HCT116 (cell line): ENCODE measurements around the gene CCR2. TPM values are rescaled to one million over a fixed set of nuclear protein-coding genes. Genes with fewer than 3 reads are reported as not detected.

Source experiments
- ATAC-seq: fragments of 200-7000 bp; cut with Tn5 transposase; 2 replicates; pipeline ENCODE4 v1.9.1; 2020; ENCODE audit warnings: mild to moderate bottlenecking, moderate library complexity
- BruUV-seq: library from RNA; stranded (reverse); fragments of 400-500 nt; replicated peaks from 2 replicates; lab custom pipeline; 2021; lab: Mats Ljungman, UMichigan
- CTCF ChIA-PET: fragments of 300-600 bp; sonication (Branson Sonifier 250); formaldehyde crosslinking; loops from one replicate; lab custom pipeline; 2021; ENCODE audit warnings: antibody characterized with exemption; lab: Charles Lee
- POLR2A ChIA-PET: fragments of 300-600, 350-600 bp; sonication (Branson Sonifier 250); formaldehyde crosslinking; loops from one replicate; lab custom pipeline; 2021; ENCODE audit warnings: antibody characterized with exemption; lab: Charles Lee
- RAD21 ChIA-PET, 2 experiments: fragments of 300-600 bp; sonication (Branson Sonifier 250); formaldehyde crosslinking; loops; one replicate each; lab custom pipeline; 2023; ENCODE audit warnings: low total read pairs in 2 of 2; ENCODE audit not compliant: uncharacterized antibody in 2 of 2, unreplicated experiment in 2 of 2, low non-redundant PET in 1 of 2; lab: Charles Lee
- DNase-seq: peaks from one replicate; pipeline ENCODE4 v3.0.0-alpha.2; 2010; ENCODE audit warnings: low read depth, low spot score
- H2AFZ ChIP-seq: fragments of 200-600 bp; shearing (Covaris generic), sonication (generic); 2 replicates; pipeline ENCODE4 v1.6.1; 2017; ENCODE audit warnings: low read depth, mixed run types, mixed read lengths, antibody characterized with exemption, low read length; ENCODE audit not compliant: poor library complexity, severe bottlenecking
- H3K27ac ChIP-seq: 2 replicates; pipeline ENCODE4 v1.5.1; 2012; ENCODE audit warnings: low read depth, low read length
- H3K27me3 ChIP-seq: fragments of 200-600 bp; sonication (generic); 2 replicates; pipeline ENCODE4 v1.6.1; 2016; ENCODE audit warnings: mixed run types, low read length, mixed read lengths; ENCODE audit not compliant: insufficient read depth
- H3K36me3 ChIP-seq, 2 experiments: fragments of 200-500 bp in 1 of 2; fragments of 200-600 bp in 1 of 2; sonication (Bioruptor generic) in 1 of 2; sonication (generic) in 1 of 2; 2 replicates each; pipeline versions ENCODE4 v1.5.1 to v1.6.1; 2014 to 2016; ENCODE audit warnings: low read length in 2 of 2, inconsistent platforms in 1 of 2, mixed read lengths in 1 of 2, mixed run types in 1 of 2; ENCODE audit not compliant: insufficient read depth in 2 of 2, control insufficient read depth in 1 of 2
- H3K4me1 ChIP-seq, 2 experiments: fragments of 200-600 bp in 1 of 2; sonication (generic) in 1 of 2; 2 replicates each; pipeline versions ENCODE4 v1.5.1 to v1.6.1; 2012 to 2017; ENCODE audit warnings: low read length in 2 of 2, inconsistent platforms in 1 of 2, mild to moderate bottlenecking in 1 of 2, mixed read lengths in 1 of 2, mixed run types in 1 of 2, moderate library complexity in 1 of 2; ENCODE audit not compliant: insufficient read depth in 2 of 2, control insufficient read depth in 1 of 2
- H3K4me2 ChIP-seq: fragments of 200-600 bp; sonication (generic); 2 replicates; pipeline ENCODE4 v1.6.1; 2017; ENCODE audit warnings: mixed run types, low read length, mixed read lengths
- H3K4me3 ChIP-seq, 2 experiments: fragments of 200-600 bp in 1 of 2; sonication (generic) in 1 of 2; replicated peaks in 1 of 2; 2 replicates each; pipeline ENCODE4 v1.5.1; 2011 to 2016; ENCODE audit warnings: low read length in 2 of 2, control low read depth in 1 of 2, low read depth in 1 of 2, mild to moderate bottlenecking in 1 of 2, mixed read lengths in 1 of 2, mixed run types in 1 of 2
- H3K79me2 ChIP-seq: fragments of 200-600 bp; sonication (generic); 2 replicates; pipeline ENCODE4 v1.6.1; 2017; ENCODE audit warnings: mild to moderate bottlenecking, mixed run types, low read length, moderate library complexity, mixed read lengths; ENCODE audit not compliant: insufficient read depth
- H3K9ac ChIP-seq: fragments of 200-600 bp; sonication (generic); 2 replicates; pipeline ENCODE4 v1.6.1; 2016; ENCODE audit warnings: low read length, mixed read lengths
- H3K9me2 ChIP-seq: fragments of 200-600 bp; sonication (generic), shearing (Covaris generic); 2 replicates; pipeline ENCODE4 v1.6.1; 2017; ENCODE audit warnings: mixed run types, mild to moderate bottlenecking, moderate library complexity; ENCODE audit not compliant: insufficient read depth
- H3K9me3 ChIP-seq, 2 experiments: fragments of 200-500 bp in 1 of 2; fragments of 200-600 bp in 1 of 2; sonication (Bioruptor generic) in 1 of 2; sonication (generic) in 1 of 2; 2 replicates each; pipeline ENCODE4 v1.6.1; 2014 to 2017; ENCODE audit warnings: low read length in 2 of 2, mixed read lengths in 2 of 2, inconsistent platforms in 1 of 2, low read depth in 1 of 2, mild to moderate bottlenecking in 1 of 2, mixed run types in 1 of 2, moderate library complexity in 1 of 2; ENCODE audit not compliant: control insufficient read depth in 1 of 2, insufficient read depth in 1 of 2
- H4K20me1 ChIP-seq: fragments of 200-600 bp; sonication (generic), shearing (Covaris generic); 2 replicates; pipeline ENCODE4 v1.6.1; 2017; ENCODE audit warnings: mixed run types, mild to moderate bottlenecking, moderate library complexity; ENCODE audit not compliant: insufficient read depth
- CBX3 ChIP-seq: IDR thresholded peaks from 2 replicates; pipeline ENCODE4 v1.6.1; 2012; ENCODE audit warnings: low read depth
- EGR1 ChIP-seq: IDR thresholded peaks from 2 replicates; pipeline ENCODE4 v1.6.1; 2012; ENCODE audit warnings: low read depth
- EZH2 ChIP-seq: fragments of 200-600 bp; sonication (generic); IDR thresholded peaks from 2 replicates; pipeline ENCODE4 v1.6.1; 2017; ENCODE audit warnings: antibody characterized with exemption, mixed run types
- EZH2phosphoT487 ChIP-seq: fragments of 200-600 bp; IDR thresholded peaks from 2 replicates; pipeline ENCODE4 v1.6.1; 2018; ENCODE audit warnings: antibody characterized with exemption, borderline replicate concordance
- FOSL1 ChIP-seq: IDR thresholded peaks from 2 replicates; pipeline ENCODE4 v1.6.1; 2012; ENCODE audit warnings: low read depth
- POLR2A ChIP-seq: IDR thresholded peaks from 2 replicates; pipeline ENCODE4 v1.7.0; 2011; ENCODE audit warnings: borderline replicate concordance; ENCODE audit not compliant: insufficient read depth, insufficient read length; ENCODE audit errors: extremely low read depth
- POLR2AphosphoS5 ChIP-seq: IDR thresholded peaks from 2 replicates; pipeline ENCODE4 v1.6.1; 2011; ENCODE audit warnings: mild to moderate bottlenecking, low read depth, low read length, moderate library complexity
- RAD21 ChIP-seq: IDR thresholded peaks from 2 replicates; pipeline ENCODE4 v1.6.1; 2012; ENCODE audit warnings: low read depth, mild to moderate bottlenecking
- SIN3A ChIP-seq: IDR thresholded peaks from 2 replicates; pipeline ENCODE4 v1.6.1; 2012; ENCODE audit warnings: low read depth
- SP1 ChIP-seq: IDR thresholded peaks from 2 replicates; pipeline ENCODE4 v1.6.1; 2012; ENCODE audit warnings: low read depth
- SRF ChIP-seq: IDR thresholded peaks from 2 replicates; pipeline ENCODE4 v1.6.1; 2012; ENCODE audit warnings: low read depth
- TCF7L2 ChIP-seq: IDR thresholded peaks from 2 replicates; pipeline ENCODE4 v1.7.0; 2011; ENCODE audit warnings: borderline replicate concordance, inconsistent platforms; ENCODE audit not compliant: insufficient read depth, insufficient read length; ENCODE audit errors: extremely low read depth
- ZFX ChIP-seq: fragments of 450-650 bp; IDR thresholded peaks from 2 replicates; pipeline ENCODE4 v1.6.1; 2017
- ZNF274 ChIP-seq: fragments of 200-500 bp; sonication (Bioruptor generic); IDR thresholded peaks from 2 replicates; pipeline ENCODE4 v1.6.1; 2014; ENCODE audit warnings: mild to moderate bottlenecking, low read depth, low read length, inconsistent platforms
- intact Hi-C: fragments of 100-400 bp; cut with micrococcal nuclease; formaldehyde crosslinking; loops from 2 replicates; pipeline ENCODE4 v1.10.0; 2022
- total RNA-seq: library from RNA; stranded (reverse); gene quantifications from one replicate; pipeline ENCODE4 v1.2.1, GENCODE V29; 2021; ENCODE audit not compliant: unreplicated experiment
- TF ChIP-seq, protein P1 (sequence below), 3 experiments: fragments of 200-600 bp in 1 of 3; sonication (generic) in 1 of 3; IDR thresholded peaks in 2 of 3; conservative IDR thresholded peaks in 1 of 3; 2 replicates each; pipeline ENCODE4 v1.5.1; 2012 to 2017; ENCODE audit warnings: low read depth in 2 of 3, low read length in 2 of 3, antibody characterized with exemption in 1 of 3, borderline replicate concordance in 1 of 3, control low read depth in 1 of 3, mild to moderate bottlenecking in 1 of 3, mixed read lengths in 1 of 3, mixed run types in 1 of 3, moderate library complexity in 1 of 3; ENCODE audit not compliant: insufficient read depth in 1 of 3
- TF ChIP-seq, protein P2 (sequence below): IDR thresholded peaks from 2 replicates; pipeline ENCODE4 v1.6.1; 2012
- TF ChIP-seq, protein P3 (sequence below): IDR thresholded peaks from 2 replicates; pipeline ENCODE4 v1.6.1; 2012; ENCODE audit warnings: low read depth

The CCR2 gene
- total RNA-seq, 1 experiment from 2014 or later = not detected

DNA sequence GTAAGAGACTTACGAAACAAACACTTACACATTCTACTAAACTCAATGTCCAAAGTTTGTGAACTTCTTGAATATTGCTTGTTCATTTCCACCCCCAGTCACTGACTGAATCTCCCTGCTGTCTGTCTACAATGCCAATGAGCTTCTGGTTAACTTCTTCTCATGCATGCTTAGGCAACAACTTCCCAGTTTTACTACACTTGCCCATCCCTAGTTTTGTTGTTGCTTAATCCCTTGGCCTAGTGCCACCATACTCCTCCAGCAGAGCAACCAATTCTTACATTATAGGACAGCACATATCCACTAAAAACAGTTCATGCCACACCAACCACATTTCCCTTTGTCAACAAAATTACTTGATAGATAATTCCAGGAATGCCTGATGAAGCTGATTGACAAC lies 40.9 kb upstream of the CCR2 start:
- TF ChIP-seq RAD21 (no peak), FOSL1 (no peak), EGR1 (no peak), SRF (no peak), SP1 (no peak), EZH2 (no peak)
- DNase-seq = no peak
- Histone ChIP-seq H3K27ac (no peak overlapping the region), H2AFZ (no peak overlapping the region), H3K4me1 (no peaks in the 10 kb centered on the region), H3K4me3 (no peak overlapping the region), H3K9ac (no peak overlapping the region), H4K20me1 (no peaks in the 10 kb centered on the region), H3K9me2 (no peaks in the 10 kb centered on the region), H3K4me2 (no peak overlapping the region), H3K79me2 (no peaks in the 10 kb centered on the region), H3K36me3 (no peaks in the 10 kb centered on the region), H3K9me3 (no peaks in the 10 kb centered on the region), H3K27me3 (no peaks in the 10 kb centered on the region)
- POLR2A ChIA-PET = no interaction called here
- intact Hi-C loops = no loop called here
- CTCF ChIA-PET = no interaction called here
- no peak for ATAC-seq
- RAD21 ChIA-PET = no interaction called here
- BruUV-seq = no TSS peak

DNA sequence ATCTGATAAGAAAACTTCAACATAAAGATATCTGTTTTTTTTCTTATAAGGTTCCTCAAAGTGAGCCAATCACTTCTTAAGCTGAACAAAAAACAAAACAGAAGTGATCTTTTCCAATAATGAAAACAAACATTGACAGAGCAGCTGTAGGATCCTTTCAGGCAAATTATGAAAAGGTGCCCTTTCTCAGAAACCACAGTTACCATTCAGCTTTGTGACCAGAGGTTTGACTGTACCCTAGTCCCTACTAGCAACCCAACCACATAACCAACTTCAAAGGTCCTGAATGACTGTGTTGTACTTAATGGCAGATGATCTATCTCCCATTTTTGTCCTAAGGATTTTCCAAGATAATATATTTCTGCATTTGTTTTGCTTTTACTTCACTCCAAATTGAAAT lies 39.4 kb upstream of the CCR2 start:
- POLR2A ChIA-PET = no interaction called here
- TF ChIP-seq CBX3 (no peak), EZH2phosphoT487 (no peak), ZNF274 (no peak), RAD21 (no peak), ZFX (no peak), FOSL1 (no peak), POLR2A (no peak), SRF (no peak), TCF7L2 (no peak), EZH2 (no peak), POLR2AphosphoS5 (no peak), SIN3A (no peak)
- TF ChIP-seq, protein P1, sequence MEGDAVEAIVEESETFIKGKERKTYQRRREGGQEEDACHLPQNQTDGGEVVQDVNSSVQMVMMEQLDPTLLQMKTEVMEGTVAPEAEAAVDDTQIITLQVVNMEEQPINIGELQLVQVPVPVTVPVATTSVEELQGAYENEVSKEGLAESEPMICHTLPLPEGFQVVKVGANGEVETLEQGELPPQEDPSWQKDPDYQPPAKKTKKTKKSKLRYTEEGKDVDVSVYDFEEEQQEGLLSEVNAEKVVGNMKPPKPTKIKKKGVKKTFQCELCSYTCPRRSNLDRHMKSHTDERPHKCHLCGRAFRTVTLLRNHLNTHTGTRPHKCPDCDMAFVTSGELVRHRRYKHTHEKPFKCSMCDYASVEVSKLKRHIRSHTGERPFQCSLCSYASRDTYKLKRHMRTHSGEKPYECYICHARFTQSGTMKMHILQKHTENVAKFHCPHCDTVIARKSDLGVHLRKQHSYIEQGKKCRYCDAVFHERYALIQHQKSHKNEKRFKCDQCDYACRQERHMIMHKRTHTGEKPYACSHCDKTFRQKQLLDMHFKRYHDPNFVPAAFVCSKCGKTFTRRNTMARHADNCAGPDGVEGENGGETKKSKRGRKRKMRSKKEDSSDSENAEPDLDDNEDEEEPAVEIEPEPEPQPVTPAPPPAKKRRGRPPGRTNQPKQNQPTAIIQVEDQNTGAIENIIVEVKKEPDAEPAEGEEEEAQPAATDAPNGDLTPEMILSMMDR (IDR thresholded peaks at IDR 0.05 in 2 of 3, conservative IDR thresholded peaks at IDR 0.05 in 1 of 3; ENCODE audit: borderline replicate concordance in 1 of 3, insufficient read depth in 1 of 3, low read depth in 2 of 3, low read length in 2 of 3) = no peak
- TF ChIP-seq, protein P2, sequence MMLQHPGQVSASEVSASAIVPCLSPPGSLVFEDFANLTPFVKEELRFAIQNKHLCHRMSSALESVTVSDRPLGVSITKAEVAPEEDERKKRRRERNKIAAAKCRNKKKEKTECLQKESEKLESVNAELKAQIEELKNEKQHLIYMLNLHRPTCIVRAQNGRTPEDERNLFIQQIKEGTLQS = no peak
- TF ChIP-seq, protein P3, sequence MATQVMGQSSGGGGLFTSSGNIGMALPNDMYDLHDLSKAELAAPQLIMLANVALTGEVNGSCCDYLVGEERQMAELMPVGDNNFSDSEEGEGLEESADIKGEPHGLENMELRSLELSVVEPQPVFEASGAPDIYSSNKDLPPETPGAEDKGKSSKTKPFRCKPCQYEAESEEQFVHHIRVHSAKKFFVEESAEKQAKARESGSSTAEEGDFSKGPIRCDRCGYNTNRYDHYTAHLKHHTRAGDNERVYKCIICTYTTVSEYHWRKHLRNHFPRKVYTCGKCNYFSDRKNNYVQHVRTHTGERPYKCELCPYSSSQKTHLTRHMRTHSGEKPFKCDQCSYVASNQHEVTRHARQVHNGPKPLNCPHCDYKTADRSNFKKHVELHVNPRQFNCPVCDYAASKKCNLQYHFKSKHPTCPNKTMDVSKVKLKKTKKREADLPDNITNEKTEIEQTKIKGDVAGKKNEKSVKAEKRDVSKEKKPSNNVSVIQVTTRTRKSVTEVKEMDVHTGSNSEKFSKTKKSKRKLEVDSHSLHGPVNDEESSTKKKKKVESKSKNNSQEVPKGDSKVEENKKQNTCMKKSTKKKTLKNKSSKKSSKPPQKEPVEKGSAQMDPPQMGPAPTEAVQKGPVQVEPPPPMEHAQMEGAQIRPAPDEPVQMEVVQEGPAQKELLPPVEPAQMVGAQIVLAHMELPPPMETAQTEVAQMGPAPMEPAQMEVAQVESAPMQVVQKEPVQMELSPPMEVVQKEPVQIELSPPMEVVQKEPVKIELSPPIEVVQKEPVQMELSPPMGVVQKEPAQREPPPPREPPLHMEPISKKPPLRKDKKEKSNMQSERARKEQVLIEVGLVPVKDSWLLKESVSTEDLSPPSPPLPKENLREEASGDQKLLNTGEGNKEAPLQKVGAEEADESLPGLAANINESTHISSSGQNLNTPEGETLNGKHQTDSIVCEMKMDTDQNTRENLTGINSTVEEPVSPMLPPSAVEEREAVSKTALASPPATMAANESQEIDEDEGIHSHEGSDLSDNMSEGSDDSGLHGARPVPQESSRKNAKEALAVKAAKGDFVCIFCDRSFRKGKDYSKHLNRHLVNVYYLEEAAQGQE = no peak

More for the DNA sequence above, 39.4 kb upstream of the CCR2 start:
- no peaks in the 10 kb centered on the region for H3K9me2 ChIP-seq
- H3K9me3 ChIP-seq = no peaks in the 10 kb centered on the region
- DNase-seq (no peak), ATAC-seq (no peak)
- RAD21 ChIA-PET = no interaction called here
- no peaks in the 10 kb centered on the region for H3K27me3 ChIP-seq
- H3K79me2 ChIP-seq = no peaks in the 10 kb centered on the region
- H3K4me3 ChIP-seq = no peak overlapping the region
- no peak overlapping the region for H3K4me2 ChIP-seq
- BruUV-seq = no TSS peak
- H3K36me3 ChIP-seq = no peaks in the 10 kb centered on the region
- no peaks in the 10 kb centered on the region for H3K4me1 ChIP-seq
- intact Hi-C loops = no loop called here
- no peak overlapping the region for H2AFZ ChIP-seq
- no peaks in the 10 kb centered on the region for H4K20me1 ChIP-seq
- CTCF ChIA-PET = no interaction called here
- H3K9ac ChIP-seq = no peak overlapping the region
- no peak overlapping the region for H3K27ac ChIP-seq
